ENCODE measurements around the gene CASKIN1.

The CASKIN1 gene

DNA sequence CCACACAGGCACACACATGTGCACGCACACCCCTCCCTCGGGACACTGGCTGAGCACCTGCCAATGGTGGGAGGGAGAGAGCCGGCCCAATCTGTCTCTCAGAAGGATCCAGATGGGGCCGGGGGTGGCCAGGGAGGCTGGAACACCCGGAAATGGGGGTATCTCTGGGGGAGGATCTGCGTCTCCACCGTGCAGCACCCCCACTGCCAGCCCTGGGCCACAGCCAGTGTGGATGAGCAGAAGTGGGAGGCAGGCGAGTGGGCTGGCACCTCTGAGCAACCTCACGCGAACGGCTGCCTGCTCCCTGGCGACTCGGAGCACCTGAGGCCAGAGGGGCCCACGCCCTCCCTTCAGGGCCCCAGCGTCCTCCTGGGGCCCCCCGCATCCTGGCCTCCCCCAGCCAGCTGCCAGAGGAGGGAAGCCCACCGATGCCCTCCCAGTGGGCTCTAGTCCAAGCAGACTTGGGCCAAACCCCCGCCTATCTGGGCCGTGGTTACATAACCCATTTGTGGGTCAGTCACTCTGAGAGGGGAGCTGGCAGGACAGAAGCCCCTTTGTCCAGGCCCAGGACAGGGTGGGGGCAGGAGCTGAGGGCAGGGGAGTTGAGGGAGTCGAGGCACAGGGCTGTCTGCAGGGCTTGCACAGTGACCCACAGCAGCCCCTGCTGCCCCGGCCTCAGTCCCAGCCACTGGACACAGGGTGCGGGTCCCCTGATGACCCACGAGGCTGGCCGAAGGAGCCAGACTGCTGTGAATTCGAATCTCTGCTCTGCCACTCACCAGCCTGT lies 5.6 kb downstream of the CASKIN1 start:
- no peak for DNase-seq

- no peak for DNase-seq
Measured at GRCh38 chr16:2190002-2190658, 6.3 kb downstream of the CASKIN1 start.

GRCh38 chr16:2189252-2189893 lies 7.0 kb downstream of the CASKIN1 start:
- no peak for DNase-seq

- DNase-seq: no peak
Measured at GRCh38 chr16:2188395-2188794, 8.0 kb downstream of the CASKIN1 start.

- no peak for DNase-seq
Measured at GRCh38 chr16:2187212-2187611, 9.2 kb downstream of the CASKIN1 start.

DNA sequence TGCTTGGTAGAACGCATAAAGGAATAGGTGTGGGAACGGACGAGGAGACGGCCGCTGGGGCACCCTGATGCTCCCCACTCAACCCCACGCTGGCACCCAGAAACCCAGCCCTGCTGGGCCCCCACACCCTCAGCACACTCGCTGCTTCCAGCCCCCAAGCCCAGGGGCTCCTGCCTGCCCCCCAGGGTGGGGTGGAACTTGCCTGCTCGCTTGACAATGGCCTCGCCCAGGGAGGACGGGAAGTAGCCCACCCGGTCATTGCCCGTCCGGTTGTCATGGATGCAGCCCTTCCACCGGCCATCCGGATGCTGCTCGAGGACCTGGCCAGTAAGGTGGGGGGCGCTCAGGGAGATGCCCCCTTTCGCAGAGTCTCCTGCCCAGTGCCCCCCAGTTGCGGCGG lies 9.9 kb downstream of the CASKIN1 start:
- no peak for DNase-seq

DNA sequence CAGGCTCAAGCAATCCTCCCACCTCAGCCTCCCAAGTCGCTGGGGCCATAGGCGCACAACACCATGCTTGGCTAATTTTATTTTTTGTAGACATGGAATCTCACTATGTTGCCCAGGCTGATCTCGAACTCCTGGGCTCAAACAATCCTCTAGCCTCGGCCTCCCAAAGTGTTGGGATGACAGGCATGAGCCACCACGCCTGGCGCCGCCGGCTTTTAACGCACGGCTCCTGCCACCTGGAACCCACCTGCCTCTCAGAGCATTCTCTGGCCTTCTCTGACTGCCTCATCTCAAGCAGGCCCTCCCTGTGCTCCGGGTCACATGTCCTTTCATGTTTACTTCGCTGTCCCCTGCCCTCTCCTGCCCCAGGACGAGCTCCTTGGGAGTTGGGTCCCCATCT lies 10.3 kb downstream of the CASKIN1 start:
- DNase-seq: no peak

GRCh38 chr16:2184962-2185361 lies 11.4 kb downstream of the CASKIN1 start:
- DNase-seq: no peak

- DNase-seq: no peak
Measured at GRCh38 chr16:2184346-2184745, 12.1 kb downstream of the CASKIN1 start.

GRCh38 chr16:2183671-2184070 lies 12.7 kb downstream of the CASKIN1 start:
- DNase-seq: no peak

- no peak for DNase-seq
Measured at GRCh38 chr16:2181952-2182351, 14.5 kb downstream of the CASKIN1 start.

- no peak for DNase-seq
Measured at GRCh38 chr16:2180962-2181923, 15.2 kb downstream of the CASKIN1 start.

DNA sequence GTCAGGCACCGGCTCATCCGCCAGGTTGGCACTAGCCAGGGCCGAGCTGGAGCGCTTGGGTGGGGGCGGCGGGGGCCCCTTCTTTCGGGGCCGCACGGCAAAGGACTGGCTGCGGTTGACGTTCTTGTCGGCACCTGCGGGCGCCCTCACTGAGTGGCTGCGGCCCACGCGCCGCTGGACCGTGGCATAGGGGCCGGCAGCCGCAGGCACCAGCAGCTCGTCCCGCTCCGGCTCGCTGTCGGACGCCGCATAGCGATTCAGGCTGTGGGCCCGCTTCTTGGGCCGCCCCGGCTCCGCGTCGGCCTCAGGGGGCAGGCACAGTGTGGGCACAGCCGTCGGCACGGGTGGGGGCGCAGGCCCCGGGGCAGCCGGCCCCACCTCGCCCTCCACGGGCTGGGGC lies 15.9 kb downstream of the CASKIN1 start:
- DNase-seq: no peak

DNA sequence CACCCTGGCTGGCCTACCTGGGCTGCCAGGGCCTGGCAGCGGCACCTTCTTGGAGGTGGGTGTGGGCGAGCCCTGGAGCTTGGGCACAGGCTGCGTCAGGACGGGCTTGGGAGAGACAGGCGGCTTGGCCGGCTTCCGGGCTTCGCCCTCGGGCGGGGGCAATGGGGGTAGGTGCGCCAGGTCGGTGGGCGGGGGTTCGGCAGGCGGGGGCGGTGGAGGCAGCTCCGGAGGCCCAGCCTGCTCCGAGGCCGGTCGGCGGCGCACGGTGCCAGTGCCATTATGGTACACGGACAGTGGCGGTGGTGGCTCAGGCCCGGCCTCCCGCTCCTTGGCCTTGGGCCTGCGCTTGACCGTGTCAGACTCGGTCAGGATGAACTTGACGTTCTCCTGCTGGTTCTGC lies 16.8 kb downstream of the CASKIN1 start:
- no peak for DNase-seq

DNA sequence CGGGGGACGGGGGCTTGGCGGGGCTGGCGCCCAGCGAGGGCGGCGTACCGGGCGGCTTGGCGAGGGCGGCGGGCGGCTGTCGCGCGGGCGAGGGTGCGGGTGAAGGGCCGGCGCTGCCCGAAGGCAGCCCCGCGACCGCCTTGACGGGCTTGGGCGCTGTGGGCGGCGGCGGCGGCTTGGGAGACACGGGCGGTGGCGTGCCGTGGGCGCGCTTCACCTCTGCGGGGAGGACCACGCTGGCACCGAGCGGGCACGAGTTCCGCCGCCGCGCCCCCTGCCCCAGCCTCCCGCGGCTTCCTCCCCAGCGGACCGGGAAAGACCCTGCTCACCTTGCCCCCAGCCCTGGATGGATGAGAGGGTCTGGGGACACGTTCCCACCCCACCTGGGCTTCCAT lies 17.3 kb downstream of the CASKIN1 start:
- DNase-seq: no peak

DNA sequence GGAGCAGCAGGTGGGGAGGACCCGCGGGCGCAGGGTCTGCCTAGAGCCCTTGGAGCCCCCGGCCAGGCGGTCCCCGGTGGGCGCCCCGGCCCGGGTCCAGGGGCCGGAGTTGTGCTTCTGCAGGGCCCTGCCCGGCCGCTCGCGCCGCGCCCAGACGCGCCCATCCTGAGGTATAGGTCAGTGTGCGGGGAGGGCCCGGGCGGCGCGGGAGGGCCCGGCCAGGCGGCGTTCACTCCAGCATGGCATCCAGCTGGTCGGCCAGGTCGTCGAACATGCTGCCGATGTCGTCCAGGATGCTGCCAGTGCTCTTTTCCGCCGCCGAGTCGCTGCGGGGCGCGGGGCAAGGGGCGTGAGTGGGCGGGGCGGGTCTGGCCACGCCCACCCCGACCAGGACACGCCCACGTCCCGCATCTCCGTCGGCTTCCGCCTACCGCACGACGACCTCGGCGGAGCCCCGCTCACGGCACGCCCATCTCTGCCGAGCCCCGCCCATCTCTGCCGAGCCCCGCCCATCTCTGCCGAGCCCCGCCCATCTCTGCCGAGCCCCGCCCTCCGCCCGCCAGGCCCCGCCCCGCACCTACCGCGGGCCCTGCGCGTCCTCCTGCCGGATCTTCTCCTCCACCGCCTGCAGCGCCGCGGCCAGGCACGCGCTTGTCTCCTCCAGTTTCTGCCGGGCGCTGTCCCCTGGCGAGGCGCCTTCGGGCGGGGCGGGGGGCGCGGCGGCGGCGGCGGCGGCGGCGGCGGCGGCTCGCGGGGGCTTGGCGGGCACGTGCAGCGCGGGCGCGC lies 17.9 kb downstream of the CASKIN1 start:
- peak; percentile 68 for DNase-seq

GRCh38 chr16:2177561-2177960 lies 18.8 kb downstream of the CASKIN1 start:
- DNase-seq: no peak

DNA sequence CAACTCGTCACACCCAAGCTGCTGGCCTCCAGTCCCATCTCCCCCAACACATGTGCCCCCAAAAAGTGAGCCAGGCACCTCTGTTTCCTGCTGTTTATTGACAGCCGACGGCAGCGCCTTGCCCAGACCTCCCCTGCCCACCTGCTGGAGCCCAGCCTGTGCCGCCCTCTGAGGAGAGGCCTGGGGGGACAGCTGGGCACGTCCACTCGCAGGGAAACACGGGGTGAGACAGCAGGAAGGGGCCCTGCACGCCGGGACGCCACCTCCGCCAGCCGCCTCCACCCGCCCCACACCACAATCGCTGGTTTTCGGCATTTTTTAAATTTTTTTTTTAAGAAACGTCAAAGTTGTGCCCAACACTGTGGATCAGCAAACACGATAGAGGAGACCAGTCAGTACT lies 19.3 kb downstream of the CASKIN1 start:
- no peak for DNase-seq

DNA sequence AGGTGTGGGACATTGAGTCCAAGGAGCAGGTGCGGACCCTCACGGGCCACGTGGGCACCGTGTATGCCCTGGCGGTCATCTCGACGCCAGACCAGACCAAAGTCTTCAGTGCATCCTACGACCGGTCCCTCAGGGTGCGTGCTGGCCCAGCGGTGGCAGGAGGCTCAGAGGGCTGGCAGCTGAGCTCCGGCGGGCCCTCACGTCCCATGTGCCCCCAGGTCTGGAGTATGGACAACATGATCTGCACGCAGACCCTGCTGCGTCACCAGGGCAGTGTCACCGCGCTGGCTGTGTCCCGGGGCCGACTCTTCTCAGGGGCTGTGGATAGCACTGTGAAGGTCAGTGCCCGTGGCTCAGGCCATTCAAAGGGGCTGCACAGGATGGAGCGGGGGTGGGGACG lies 20.4 kb downstream of the CASKIN1 start:
- no peak for DNase-seq

DNA sequence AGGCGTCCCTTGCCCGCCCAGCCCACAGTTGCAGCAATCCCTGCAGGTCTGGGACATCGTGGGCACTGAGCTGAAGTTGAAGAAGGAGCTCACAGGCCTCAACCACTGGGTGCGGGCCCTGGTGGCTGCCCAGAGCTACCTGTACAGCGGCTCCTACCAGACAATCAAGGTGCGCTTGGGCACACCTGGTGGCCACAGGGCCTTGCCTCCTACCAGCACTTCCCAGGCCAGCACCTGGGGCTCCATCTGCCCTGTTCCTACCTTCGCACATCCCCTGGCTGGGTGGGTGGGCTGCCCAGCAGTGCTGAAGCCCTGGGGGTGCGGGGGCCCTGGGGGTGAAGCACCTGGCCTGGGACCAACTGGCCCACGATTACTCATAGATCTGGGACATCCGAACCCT lies 21.0 kb downstream of the CASKIN1 start:
- no peak for DNase-seq

- DNase-seq: no peak
Measured at GRCh38 chr16:2174396-2175131, 21.8 kb downstream of the CASKIN1 start.
